Measurements from ENCODE around the gene LRRC3. TPM values are rescaled to one million over a fixed set of nuclear protein-coding genes. Genes with fewer than 3 reads are reported as not detected.
"Not testable (repeated sequence)": the region's sequence is repeated elsewhere in the genome, so short reads cannot be mapped to it uniquely, and the experiment has no call there.

The LRRC3 gene
- total RNA-seq, 1 experiment from 2014 or later, result not detected

DNA sequence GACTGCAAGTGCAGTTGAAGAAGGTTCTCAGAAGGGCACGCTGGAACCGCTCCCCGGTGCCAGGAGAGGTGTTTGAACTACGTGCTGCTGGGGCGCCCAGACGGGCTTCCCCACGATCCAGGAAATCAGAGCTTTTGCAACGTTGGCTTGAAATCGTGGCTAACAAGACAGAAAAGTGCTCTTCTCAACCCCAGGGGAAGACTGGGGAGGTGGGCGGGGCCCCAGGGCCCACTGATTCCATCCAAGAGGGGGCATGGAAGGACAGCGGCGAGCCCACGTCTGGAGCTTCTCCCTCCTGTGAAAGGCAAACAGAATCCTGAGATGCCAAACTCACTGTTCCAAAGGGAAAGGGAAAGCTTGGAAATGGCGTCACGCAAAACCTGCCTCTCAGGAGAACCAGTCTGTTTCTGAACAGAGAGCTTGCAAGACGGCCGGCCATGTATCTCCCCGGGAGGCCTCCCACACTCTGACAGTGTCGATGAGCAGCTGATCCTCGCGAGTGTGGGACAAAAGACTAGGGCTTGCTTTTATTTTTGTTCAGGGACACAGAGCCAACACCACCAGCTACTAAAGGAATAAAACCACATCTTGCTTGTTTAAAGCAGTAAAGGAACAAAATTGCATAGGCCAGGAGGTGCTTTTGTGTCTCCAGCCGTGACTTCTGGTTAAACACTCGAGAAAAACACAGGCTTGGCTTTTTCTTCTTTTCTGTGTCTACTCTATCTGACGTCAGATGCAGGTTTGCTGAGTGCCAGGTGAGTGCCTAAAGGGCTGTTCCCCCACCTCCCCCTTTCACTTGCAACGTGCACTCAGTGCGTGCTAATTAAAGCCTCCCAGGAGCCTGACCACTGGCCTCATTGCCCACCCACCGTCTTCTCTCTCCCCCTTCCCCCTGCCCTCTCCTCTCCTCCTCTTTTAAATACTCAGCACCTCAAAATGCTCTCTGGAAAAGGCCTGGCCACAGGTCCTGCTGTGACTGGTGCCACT lies 41.5 kb downstream of the LRRC3 start:
- Histone ChIP-seq H3K36me3 (no peaks in the 10 kb centered on the region), H3K4me3 (no peak overlapping the region), H3K27ac (no peak overlapping the region), H3K9me3 (replicated peaks) (no peaks in the 10 kb centered on the region), H3K4me1 (no peaks in the 10 kb centered on the region), H3K27me3 (0 out of 2 replicates have a peak, but pooled peaks cover 12% of the 10 kb centered on the region)
- no peak for DNase-seq

DNA sequence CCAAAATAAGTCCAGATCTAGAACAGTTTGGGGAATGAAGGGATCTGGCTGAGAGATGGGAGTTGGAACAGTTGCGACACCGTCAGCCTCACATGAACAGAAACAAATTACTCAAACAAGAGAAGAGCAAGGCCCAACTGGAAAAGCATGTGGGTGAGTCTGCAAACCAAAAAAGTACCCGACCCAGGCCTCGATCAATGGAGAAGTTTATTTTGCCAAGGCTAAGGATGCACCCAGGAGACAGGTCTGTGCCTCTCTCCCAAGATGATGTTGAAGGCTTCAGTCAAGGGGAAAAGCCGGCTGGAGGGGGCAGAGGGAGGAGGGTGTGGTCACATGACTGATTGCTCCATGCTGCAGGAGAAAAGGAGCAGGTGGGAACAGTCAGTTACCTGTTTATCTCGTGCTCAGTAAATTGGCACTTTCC lies 42.4 kb downstream of the LRRC3 start:
- H3K4me3 ChIP-seq, result no peak overlapping the region
- no peaks in the 10 kb centered on the region for H3K4me1 ChIP-seq
- H3K9me3 ChIP-seq (replicated peaks), result no peaks in the 10 kb centered on the region
- H3K27ac ChIP-seq, result no peak overlapping the region
- no peaks in the 10 kb centered on the region for H3K36me3 ChIP-seq
- DNase-seq, result no peak
- 0 out of 2 replicates have a peak, but pooled peaks cover 12% of the 10 kb centered on the region for H3K27me3 ChIP-seq

DNA sequence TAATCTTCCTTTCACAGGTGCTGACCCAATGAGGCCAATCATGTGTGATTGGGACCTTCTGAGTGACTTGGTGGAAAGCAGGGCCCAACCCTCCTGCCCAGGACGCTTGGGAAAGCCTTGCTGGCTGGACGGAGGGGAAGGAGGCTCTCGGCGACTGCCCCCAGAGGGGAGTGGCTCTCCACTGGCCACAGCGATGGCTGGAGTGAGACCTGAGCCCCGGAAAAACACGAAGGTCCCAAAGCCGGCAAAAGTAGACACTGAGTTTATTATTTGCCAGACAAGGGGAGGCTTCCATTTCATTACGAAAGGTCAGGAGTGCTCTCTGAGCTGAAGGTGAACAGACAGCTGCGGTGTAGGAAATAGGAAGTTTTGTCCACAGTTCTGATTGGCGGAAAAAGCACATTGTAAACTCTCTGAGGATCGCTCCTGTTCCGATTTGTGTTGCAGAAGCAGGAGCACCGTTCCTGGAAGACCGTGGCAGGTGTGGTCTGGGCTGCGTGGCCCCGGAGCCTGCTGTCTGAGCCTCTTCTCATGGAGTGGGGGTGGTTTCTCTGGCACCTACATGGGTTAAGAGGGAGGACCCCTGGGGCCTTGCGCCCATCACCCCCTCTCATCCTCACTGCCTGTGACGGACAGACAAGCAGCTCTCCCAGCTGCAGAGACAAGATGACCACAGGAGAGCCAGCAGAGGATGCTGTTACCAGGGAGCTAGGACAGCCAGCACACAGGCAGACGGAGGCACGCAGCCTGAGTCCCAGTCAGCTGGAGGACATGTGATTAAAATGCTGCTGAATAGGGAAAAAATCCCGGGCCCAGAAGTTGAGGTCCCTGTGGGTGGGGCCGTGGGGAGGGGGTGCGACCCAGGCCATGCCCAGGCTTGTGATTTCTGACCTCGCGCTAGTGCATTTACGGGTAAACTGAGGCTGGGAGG lies 43.2 kb downstream of the LRRC3 start:
- Histone ChIP-seq H3K4me1 (no peaks in the 10 kb centered on the region), H3K4me3 (no peak overlapping the region), H3K9me3 (replicated peaks) (no peaks in the 10 kb centered on the region), H3K27me3 (0 out of 2 replicates have a peak, but pooled peaks cover 12% of the 10 kb centered on the region), H3K27ac (no peak overlapping the region), H3K36me3 (no peaks in the 10 kb centered on the region)
- no peak for DNase-seq

DNA sequence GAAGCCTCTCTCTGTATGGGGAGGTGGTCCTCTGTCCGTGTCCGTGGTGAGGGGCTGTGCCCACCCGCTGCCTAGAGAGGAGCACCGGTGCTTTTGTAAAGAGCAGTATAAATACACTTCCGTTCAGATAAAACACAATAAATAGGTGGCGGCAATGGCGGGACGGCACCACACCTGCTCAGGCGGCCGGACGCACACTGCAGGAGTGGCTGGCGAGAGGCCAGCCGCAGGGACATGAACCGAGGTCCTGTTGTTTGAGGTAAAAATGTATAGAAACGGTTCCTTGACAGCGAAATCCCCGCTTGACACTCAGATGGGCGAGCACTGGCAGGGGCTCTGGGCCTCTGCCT lies 43.9 kb downstream of the LRRC3 start:
- H3K4me3 ChIP-seq, result no peak overlapping the region
- 0 out of 2 replicates have a peak, but pooled peaks cover 12% of the 10 kb centered on the region for H3K27me3 ChIP-seq
- H3K36me3 ChIP-seq, result no peaks in the 10 kb centered on the region
- no peak overlapping the region for H3K27ac ChIP-seq
- no peaks in the 10 kb centered on the region for H3K9me3 ChIP-seq (replicated peaks)
- no peak for DNase-seq
- H3K4me1 ChIP-seq, result no peaks in the 10 kb centered on the region

DNA sequence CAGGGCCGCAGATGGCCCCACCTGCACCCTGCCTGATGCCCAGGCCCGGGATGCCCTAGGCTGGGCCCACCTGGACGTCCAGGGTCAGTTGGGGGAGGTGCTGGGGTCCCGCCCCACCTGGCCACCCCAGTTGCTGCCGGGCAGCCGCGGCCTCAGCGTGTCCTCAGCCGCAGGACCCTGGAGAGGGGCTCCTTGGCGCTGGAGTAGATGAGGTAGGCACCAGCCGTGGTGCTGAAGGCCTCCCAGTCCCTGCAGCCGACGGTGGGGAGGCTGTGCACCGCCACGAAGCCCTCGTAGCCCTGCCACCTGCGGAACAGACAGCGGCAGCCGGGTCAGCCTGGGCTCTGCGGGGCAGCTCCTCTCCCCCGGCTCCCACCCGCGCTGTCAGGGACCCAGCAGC lies 44.3 kb downstream of the LRRC3 start:
- no peak for DNase-seq
- no peaks in the 10 kb centered on the region for H3K36me3 ChIP-seq
- H3K27ac ChIP-seq, result no peak overlapping the region
- 0 out of 2 replicates have a peak, but pooled peaks cover 12% of the 10 kb centered on the region for H3K27me3 ChIP-seq
- no peaks in the 10 kb centered on the region for H3K9me3 ChIP-seq (replicated peaks)
- H3K4me3 ChIP-seq, result no peak overlapping the region
- H3K4me1 ChIP-seq, result no peaks in the 10 kb centered on the region

DNA sequence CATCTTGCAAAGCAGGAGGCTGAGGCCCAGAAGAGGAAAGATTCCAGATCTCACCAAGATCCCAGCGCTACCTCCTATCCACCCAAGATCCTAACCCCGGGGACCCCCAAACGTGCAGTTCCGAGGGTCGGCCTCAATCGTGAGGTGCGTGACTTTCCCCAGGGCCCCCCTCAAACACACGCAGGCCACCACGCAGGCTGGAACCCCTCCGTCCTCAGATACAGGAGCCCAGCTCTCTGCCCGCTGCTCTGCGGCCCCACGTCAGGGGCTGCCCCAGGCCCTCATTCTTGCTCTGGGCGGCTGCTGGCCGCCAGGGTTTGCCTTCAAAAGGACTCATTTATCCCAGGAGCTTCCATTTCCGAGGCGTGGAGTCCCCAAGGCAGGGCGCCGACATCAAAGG lies 44.8 kb downstream of the LRRC3 start:
- Histone ChIP-seq H3K36me3 (no peaks in the 10 kb centered on the region), H3K4me1 (no peaks in the 10 kb centered on the region), H3K27me3 (0 out of 2 replicates have a peak, but pooled peaks cover 12% of the 10 kb centered on the region), H3K4me3 (no peak overlapping the region), H3K27ac (no peak overlapping the region), H3K9me3 (replicated peaks) (no peaks in the 10 kb centered on the region)
- DNase-seq, result no peak

DNA sequence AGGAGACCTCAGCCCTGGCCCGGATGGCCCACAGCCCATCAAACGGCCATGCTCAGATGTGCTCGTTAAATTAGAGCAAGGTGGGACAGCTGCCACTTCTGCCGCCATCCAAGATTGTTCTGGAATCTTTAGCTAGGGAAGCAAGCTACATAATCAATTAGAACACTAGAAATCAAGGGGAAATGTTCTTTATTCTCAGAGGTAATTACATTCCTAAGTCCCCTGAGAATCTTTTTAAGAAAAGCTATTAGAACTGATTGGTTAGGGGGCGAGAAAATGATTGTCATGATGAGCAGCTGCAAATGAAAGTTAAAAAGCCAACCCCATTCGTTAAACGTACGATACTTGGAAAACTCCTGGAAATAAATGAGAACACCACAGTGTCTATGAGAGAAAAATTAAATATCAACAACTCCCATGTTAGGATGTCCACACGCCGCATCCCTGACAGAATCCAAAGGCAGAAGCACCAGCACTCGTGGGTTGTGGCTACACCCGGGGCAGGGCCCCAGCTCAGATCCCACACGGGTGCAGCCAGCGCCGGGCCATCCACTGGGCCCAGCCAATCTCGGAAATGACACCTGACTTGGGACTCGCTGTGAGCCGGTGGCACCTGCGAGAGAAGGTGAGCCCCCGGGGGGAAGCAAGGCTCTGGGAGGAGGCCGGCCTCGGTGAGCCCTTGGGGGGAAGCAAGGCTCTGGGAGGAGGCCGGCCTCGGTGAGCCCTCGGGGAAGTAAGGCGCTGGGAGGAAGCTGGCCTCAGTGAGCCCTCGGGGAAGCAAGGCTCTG lies 47.1 kb downstream of the LRRC3 start:
- DNase-seq, result no peak

DNA sequence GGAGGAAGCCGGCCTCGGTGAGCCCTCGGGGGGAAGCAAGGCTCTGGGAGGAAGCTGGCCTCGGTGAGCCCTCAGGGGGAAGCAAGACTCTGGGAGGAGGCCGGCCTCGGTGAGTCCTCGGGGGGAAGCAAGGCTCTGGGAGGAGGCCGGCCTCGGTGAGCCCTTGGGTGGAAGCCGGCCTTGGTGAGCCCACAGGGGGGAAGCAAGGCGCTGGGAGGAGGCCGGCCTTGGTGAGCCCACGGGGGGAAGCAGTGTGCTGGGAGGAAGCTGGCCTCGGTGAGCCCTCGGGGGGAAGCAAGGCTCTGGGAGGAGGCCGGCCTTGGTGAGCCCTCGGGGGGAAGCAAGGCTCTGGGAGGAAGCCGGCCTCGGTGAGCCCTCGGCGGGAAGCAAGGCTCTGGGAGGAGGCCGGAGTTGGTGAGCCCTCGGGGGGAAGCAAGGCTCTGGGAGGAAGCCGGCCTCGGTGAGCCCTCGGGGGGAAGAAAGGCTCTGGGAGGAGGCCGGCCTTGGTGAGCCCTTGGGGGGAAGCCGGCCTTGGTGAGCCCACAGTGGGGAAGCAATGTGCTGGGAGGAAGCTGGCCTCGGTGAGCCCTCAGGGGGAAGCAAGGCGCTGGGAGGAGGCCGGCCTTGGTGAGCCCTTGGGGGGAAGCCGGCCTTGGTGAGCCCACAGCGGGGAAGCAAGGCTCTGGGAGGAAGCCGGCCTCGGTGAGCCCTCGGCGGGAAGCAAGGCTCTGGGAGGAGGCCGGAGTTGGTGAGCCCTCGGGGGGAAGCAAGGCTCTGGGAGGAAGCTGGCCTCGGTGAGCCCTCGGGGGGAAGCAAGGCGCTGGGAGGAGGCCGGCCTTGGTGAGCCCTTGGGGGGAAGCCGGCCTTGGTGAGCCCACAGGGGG lies 47.9 kb downstream of the LRRC3 start:
- not testable (repeated sequence) for DNase-seq; H3K9me3 ChIP-seq (replicated peaks); H3K4me1 ChIP-seq; H3K36me3 ChIP-seq; H3K27ac ChIP-seq; H3K4me3 ChIP-seq; H3K27me3 ChIP-seq

More for the DNA sequence above, 47.1 kb downstream of the LRRC3 start:
- Histone ChIP-seq H3K27ac (no peak overlapping the region), H3K27me3 (0 out of 2 replicates have a peak, but pooled peaks cover 12% of the 10 kb centered on the region), H3K4me3 (no peak overlapping the region), H3K4me1 (no peaks in the 10 kb centered on the region), H3K36me3 (no peaks in the 10 kb centered on the region), H3K9me3 (replicated peaks) (no peaks in the 10 kb centered on the region)

DNA sequence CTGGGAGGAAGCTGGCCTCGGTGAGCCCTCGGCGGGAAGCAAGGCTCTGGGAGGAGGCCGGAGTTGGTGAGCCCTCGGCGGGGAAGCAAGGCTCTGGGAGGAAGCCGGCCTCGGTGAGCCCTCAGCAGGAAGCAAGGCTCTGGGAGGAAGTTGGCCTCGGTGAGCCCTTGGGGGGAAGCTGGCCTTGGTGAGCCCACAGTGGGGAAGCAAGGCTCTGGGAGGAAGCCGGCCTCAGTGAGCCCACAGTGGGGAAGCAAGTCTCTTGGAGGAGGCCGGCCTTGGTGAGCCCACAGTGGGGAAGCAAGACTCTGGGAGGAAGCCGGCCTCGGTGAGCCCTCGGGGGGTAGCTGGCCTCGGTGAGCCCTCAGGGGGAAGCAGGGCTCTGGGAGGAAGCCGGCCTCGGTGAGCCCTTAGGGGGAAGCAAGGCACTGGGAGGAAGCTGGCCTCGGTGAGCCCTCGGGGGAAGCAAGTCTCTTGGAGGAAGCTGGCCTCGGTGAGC lies 48.6 kb downstream of the LRRC3 start:
- Histone ChIP-seq H3K27ac (no peak overlapping the region), H3K4me3 (no peak overlapping the region), H3K36me3 (no peaks in the 10 kb centered on the region), H3K9me3 (replicated peaks) (no peaks in the 10 kb centered on the region), H3K4me1 (no peaks in the 10 kb centered on the region), H3K27me3 (0 out of 2 replicates have a peak, but pooled peaks cover 5% of the 10 kb centered on the region)
- DNase-seq, result no peak

DNA sequence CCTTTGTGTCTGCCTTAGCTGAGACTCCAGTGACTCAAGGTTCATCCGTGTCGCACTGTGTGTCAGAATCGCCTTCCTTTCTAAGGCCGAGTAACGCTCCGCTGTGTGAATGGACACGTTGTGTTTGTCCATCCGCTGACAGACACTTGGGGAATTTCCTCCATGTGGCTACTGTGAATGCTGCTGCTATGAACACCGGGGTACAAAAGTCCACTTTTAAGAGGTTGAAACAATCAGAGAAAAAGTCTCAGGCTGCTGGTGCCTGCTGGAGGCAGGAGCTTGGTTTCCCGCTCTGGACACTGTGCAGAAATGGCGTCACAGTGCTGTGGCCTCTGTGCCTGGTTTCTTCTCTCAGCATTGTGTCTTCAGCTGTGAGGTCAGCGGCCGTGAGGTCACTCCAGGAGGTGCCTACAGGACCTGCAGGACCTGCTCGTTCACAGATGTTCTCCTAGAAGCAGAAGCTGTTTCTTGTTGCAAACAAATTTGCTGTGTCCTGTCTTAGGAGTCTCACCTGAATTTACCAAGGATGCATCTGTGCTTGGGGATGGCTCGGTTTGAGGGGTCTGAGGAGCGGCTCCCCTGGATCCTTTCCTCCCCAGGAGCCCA lies 50.5 kb downstream of the LRRC3 start:
- no peak for DNase-seq
- Histone ChIP-seq H3K4me3 (no peak overlapping the region), H3K9me3 (replicated peaks) (no peaks in the 10 kb centered on the region), H3K4me1 (no peaks in the 10 kb centered on the region), H3K36me3 (no peaks in the 10 kb centered on the region), H3K27ac (no peak overlapping the region), H3K27me3 (no peaks in the 10 kb centered on the region)

DNA sequence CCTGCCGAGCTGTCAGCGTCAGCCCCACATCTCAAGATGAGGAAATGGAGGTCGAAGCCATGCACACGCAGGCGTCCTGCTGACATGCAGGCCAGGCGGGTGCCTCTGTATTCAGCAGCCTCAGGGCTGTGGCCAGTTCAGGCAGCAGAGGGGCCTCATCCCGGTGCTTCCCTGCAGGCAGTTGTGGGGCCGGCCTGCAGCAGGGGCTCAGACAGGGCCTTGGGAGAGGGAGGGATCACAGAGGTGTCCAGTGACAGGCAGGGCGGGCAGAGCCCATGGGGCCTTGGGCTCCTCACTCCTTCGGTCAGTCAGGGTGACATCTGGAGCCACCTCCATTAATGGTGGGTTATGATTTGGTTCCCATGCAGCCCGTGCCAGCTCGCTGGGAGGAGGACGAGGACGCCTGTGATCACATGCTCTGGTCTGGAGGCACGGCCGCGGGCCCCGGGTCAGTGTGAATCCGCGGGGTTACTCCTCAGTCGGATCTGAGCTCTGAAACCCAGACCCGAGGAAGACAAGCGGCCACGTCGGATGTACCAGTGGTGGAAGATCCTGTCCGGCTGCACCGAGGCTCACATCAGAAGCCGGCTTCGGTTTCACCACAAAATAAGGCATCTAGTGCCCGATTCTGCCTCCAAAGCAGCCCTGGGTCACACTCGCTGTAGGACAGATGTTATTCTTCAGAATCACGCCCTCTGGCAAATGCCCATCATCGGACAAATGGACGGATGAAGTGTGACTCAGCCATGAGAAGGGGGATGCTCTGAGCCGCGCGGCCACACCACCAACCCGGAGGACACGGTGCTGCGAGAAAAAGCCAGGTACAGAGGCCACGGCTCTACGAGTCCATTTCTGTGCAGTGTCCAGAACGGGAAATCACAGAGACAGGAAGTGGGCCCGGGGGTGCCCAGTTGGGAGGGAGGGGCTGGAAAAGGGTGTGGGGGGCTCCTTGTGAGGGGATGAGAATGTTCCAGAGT lies 51.3 kb downstream of the LRRC3 start:
- no peaks in the 10 kb centered on the region for H3K27me3 ChIP-seq
- H3K36me3 ChIP-seq, result no peaks in the 10 kb centered on the region

More for the DNA sequence above, 51.3 kb downstream of the LRRC3 start:
- H3K4me1 ChIP-seq, result no peaks in the 10 kb centered on the region
- no peak overlapping the region for H3K4me3 ChIP-seq
- no peak overlapping the region for H3K27ac ChIP-seq
- no peak for DNase-seq
- H3K9me3 ChIP-seq (replicated peaks), result no peaks in the 10 kb centered on the region
